ENCODE results near the gene IFT25. TPM values are rescaled to one million over a fixed set of nuclear protein-coding genes. Genes with fewer than 3 reads are reported as not detected.
A peak's percentile ranks its signal among the peaks of the same experiment; 100 is the strongest.

IFT25 gene
- total and polyA plus RNA-seq, 2 of the 13 experiments (the other 11 are each of a cell fraction or from before 2014, with no cell fraction given), result 19.7 to 48.0 TPM

DNA sequence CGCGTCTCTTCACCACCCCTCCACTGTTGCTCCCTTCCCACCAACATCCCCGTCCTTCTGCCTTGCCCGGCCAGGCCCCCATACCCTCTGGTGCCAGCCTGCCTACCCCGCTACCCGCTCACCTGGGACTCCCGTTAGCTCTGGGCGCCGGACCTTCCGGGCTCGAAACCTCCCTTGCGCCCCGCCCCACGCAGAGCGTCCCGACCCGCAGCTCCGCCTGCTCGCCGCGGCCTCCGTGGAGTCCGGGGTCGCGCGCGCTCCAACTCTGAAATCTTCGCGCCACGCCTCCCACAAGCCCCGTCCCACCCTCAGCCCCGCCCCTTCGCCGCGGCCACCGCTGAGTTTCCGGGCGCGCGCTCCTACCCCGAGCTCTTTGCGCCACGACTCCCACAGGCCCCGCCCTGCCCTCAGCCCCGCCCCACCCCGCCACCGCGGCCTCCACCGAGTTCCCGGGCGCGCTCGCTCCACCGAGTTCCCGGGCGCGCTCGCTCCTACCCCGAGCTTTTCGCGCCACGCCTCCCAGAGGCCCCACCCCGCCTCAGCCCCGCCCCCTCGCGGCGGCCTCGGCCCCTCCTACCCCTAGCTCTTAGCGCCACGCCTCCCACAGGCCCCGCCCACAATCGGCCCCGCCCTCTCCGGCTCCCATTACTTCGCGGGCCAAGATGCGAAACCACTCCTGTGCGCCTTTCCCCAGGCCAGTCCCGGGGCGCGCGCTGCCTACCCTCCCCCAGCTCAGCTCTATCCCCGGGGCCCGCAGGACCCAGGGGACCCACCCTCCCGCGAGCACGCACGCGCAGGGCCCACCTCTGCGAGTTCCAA, at the start of gene IFT25 (continued):
- no peak for TF ChIP-seq ZKSCAN8 (CRISPR knock-in tag; IDR thresholded peaks at IDR 0.05; ENCODE audit: borderline replicate concordance)
- TF ChIP-seq KDM1A (CRISPR knock-in tag; IDR thresholded peaks at IDR 0.05), result no peak
- TF ChIP-seq ZMAT3 (CRISPR knock-in tag; conservative IDR thresholded peaks at IDR 0.05), result no peak
- TF ChIP-seq, protein P1, sequence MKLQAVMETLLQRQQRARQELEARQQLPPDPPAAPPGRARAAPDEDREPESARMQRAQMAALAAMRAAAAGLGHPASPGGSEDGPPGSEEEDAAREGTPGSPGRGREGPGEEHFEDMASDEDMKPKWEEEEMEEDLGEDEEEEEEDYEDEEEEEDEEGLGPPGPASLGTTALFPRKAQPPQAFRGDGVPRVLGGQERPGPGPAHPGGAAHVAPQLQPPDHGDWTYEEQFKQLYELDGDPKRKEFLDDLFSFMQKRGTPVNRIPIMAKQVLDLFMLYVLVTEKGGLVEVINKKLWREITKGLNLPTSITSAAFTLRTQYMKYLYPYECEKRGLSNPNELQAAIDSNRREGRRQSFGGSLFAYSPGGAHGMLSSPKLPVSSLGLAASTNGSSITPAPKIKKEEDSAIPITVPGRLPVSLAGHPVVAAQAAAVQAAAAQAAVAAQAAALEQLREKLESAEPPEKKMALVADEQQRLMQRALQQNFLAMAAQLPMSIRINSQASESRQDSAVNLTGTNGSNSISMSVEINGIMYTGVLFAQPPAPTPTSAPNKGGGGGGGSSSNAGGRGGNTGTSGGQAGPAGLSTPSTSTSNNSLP (IDR thresholded peaks at IDR 0.05; ENCODE audit: low read depth, low read length), result no peak
- TF ChIP-seq RFX5 (IDR thresholded peaks at IDR 0.05; ENCODE audit: low read depth, low read length), result no peak
- no peak for TF ChIP-seq NCOA5 (CRISPR knock-in tag; IDR thresholded peaks at IDR 0.05)
- TF ChIP-seq ZNF552 (CRISPR knock-in tag; IDR thresholded peaks at IDR 0.05; ENCODE audit: borderline replicate concordance), result no peak
- TF ChIP-seq AGO1 (IDR thresholded peaks at IDR 0.05; ENCODE audit: low read depth, low read length, poor library complexity, severe bottlenecking), result no peak
- 0 out of 2 replicates have a peak, but pooled peaks have one; percentile 52 for TF ChIP-seq KLF12 (CRISPR knock-in tag; IDR thresholded peaks at IDR 0.05; ENCODE audit: borderline replicate concordance)
- TF ChIP-seq ZNF460 (CRISPR knock-in tag; IDR thresholded peaks at IDR 0.05; ENCODE audit: borderline replicate concordance), result no peak
- no peak; the same call in 1 of the 2 replicates for TF ChIP-seq IRF2 (CRISPR knock-in tag; IDR thresholded peaks at IDR 0.05)
- TF ChIP-seq CCDC6 (CRISPR knock-in tag; IDR thresholded peaks at IDR 0.05), result 0 out of 2 replicates have a peak, but pooled peaks have one; percentile 60
- TF ChIP-seq SATB2 (CRISPR knock-in tag; IDR thresholded peaks at IDR 0.05), result no peak
- TF ChIP-seq ZNF567 (CRISPR knock-in tag; IDR thresholded peaks at IDR 0.05; ENCODE audit: borderline replicate concordance), result no peak; the same call in 1 of the 2 replicates
- TF ChIP-seq, protein P2, sequence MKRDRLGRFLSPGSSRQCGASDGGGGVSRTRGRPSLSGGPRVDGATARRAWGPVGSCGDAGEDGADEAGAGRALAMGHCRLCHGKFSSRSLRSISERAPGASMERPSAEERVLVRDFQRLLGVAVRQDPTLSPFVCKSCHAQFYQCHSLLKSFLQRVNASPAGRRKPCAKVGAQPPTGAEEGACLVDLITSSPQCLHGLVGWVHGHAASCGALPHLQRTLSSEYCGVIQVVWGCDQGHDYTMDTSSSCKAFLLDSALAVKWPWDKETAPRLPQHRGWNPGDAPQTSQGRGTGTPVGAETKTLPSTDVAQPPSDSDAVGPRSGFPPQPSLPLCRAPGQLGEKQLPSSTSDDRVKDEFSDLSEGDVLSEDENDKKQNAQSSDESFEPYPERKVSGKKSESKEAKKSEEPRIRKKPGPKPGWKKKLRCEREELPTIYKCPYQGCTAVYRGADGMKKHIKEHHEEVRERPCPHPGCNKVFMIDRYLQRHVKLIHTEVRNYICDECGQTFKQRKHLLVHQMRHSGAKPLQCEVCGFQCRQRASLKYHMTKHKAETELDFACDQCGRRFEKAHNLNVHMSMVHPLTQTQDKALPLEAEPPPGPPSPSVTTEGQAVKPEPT (CRISPR knock-in tag; IDR thresholded peaks at IDR 0.05; ENCODE audit: low read depth), result no peak
- no peak for TF ChIP-seq PAX8 (CRISPR knock-in tag; IDR thresholded peaks at IDR 0.05; ENCODE audit: borderline replicate concordance)
- no peak for TF ChIP-seq ATF7 (IDR thresholded peaks at IDR 0.05)
- no peak for TF ChIP-seq ATF7 (CRISPR knock-in tag; IDR thresholded peaks at IDR 0.05)
- TF ChIP-seq PHF8 (CRISPR knock-in tag; IDR thresholded peaks at IDR 0.05), result peak; percentile 80
- TF ChIP-seq SALL1 (CRISPR knock-in tag; IDR thresholded peaks at IDR 0.05), result 0 out of 2 replicates have a peak, but pooled peaks have one; percentile 35
- TF ChIP-seq, protein P3, sequence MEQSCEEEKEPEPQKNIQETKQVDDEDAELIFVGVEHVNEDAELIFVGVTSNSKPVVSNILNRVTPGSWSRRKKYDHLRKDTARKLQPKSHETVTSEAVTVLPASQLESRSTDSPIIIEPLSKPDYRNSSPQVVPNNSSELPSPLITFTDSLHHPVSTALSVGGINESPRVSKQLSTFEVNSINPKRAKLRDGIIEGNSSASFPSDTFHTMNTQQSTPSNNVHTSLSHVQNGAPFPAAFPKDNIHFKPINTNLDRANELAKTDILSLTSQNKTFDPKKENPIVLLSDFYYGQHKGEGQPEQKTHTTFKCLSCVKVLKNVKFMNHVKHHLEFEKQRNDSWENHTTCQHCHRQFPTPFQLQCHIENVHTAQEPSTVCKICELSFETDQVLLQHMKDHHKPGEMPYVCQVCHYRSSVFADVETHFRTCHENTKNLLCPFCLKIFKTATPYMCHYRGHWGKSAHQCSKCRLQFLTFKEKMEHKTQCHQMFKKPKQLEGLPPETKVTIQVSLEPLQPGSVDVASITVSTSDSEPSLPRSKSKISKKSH (CRISPR knock-in tag; IDR thresholded peaks at IDR 0.05; ENCODE audit: borderline replicate concordance), result no peak
- TF ChIP-seq ARHGAP35 (CRISPR knock-in tag; IDR thresholded peaks at IDR 0.05; ENCODE audit: borderline replicate concordance), result no peak; the same call in 1 of the 2 replicates
- no peak for TF ChIP-seq FOXJ3 (CRISPR knock-in tag; IDR thresholded peaks at IDR 0.05; ENCODE audit: borderline replicate concordance)
- no peak for TF ChIP-seq RELA (CRISPR knock-in tag; IDR thresholded peaks at IDR 0.05)
- TF ChIP-seq ZFP41 (CRISPR knock-in tag; IDR thresholded peaks at IDR 0.05; ENCODE audit: borderline replicate concordance), result no peak

Measured in HepG2 (cell line).